ENCODE results near the gene GPC6.

Gene GPC6

GRCh38 chr13:94291631-94292322 lies 1065.2 kb downstream of the GPC6 start:
- H4K12ac ChIP-seq (ENCODE audit: low read depth, low read length): no peak overlapping the region
- H3K18ac ChIP-seq (ENCODE audit: low read length): no peak overlapping the region
- H2BK120ac ChIP-seq (ENCODE audit: insufficient read depth, low read length, poor library complexity): no peak overlapping the region
- H3K4me3 ChIP-seq (ENCODE audit: low read depth, low read length): no peak overlapping the region
- no peak overlapping the region for H3K4me2 ChIP-seq (ENCODE audit: low read length)
- H3K79me1 ChIP-seq (ENCODE audit: low read length): no peaks in the 10 kb centered on the region
- no peak overlapping the region for H3K9ac ChIP-seq (ENCODE audit: low read length)
- H4K8ac ChIP-seq (ENCODE audit: low read depth, low read length): no peak overlapping the region
- H3K36me3 ChIP-seq (ENCODE audit: control insufficient read depth in 1 of 2, insufficient read depth in 2 of 2, low read length in 2 of 2): no peaks in the 10 kb centered on the region
- H3K4me1 ChIP-seq (ENCODE audit: control insufficient read depth in 1 of 2, insufficient read depth in 2 of 2, low read length in 2 of 2): no peaks in the 10 kb centered on the region
- H4K91ac ChIP-seq (ENCODE audit: low read depth, low read length): no peak overlapping the region
- H3K23ac ChIP-seq (ENCODE audit: low read length): no peak overlapping the region
- H3K9me3 ChIP-seq (ENCODE audit: insufficient read depth, low read depth, low read length): no peaks in the 10 kb centered on the region
- no peak overlapping the region for H2AFZ ChIP-seq (ENCODE audit: insufficient read depth, low read length, poor library complexity)
- no peak overlapping the region for H2BK12ac ChIP-seq (ENCODE audit: low read length)
- DNase-seq: no peak
- H3K4ac ChIP-seq (ENCODE audit: low read depth, low read length): no peak overlapping the region
- H2AK5ac ChIP-seq (ENCODE audit: low read length): no peak overlapping the region
- no peaks in the 10 kb centered on the region for H3K27me3 ChIP-seq (ENCODE audit: insufficient read depth, low read length)
- no peak overlapping the region for H3K27ac ChIP-seq (ENCODE audit: low read depth, low read length)
- no peak overlapping the region for H3K14ac ChIP-seq (ENCODE audit: low read length)
- no peaks in the 10 kb centered on the region for H3K79me2 ChIP-seq (ENCODE audit: control insufficient read depth, insufficient read depth, low read length, poor library complexity)
- WGBS (ENCODE audit: extremely low coverage, insufficient coverage, insufficient read length): no CpG with 5 or more reads among the region's 5 CpGs
- no peak overlapping the region for H2BK5ac ChIP-seq (ENCODE audit: low read depth, low read length, poor library complexity)

- H3K27ac ChIP-seq (ENCODE audit: low read depth, low read length): no peak overlapping the region
- no peak overlapping the region for H3K4ac ChIP-seq (ENCODE audit: low read depth, low read length)
- no peak overlapping the region for H2BK5ac ChIP-seq (ENCODE audit: low read depth, low read length, poor library complexity)
- no peak for DNase-seq
- H3K18ac ChIP-seq (ENCODE audit: low read length): no peak overlapping the region
- H3K9me3 ChIP-seq (ENCODE audit: insufficient read depth, low read depth, low read length): no peaks in the 10 kb centered on the region
- no peak overlapping the region for H2BK120ac ChIP-seq (ENCODE audit: insufficient read depth, low read length, poor library complexity)
- no peak overlapping the region for H3K14ac ChIP-seq (ENCODE audit: low read length)
- no peak overlapping the region for H2AFZ ChIP-seq (ENCODE audit: insufficient read depth, low read length, poor library complexity)
- H3K79me2 ChIP-seq (ENCODE audit: control insufficient read depth, insufficient read depth, low read length, poor library complexity): no peaks in the 10 kb centered on the region
- no peak overlapping the region for H4K91ac ChIP-seq (ENCODE audit: low read depth, low read length)
- H3K4me3 ChIP-seq (ENCODE audit: low read depth, low read length): no peak overlapping the region
- WGBS (ENCODE audit: extremely low coverage, insufficient coverage, insufficient read length): no CpG with 5 or more reads among the region's 1 CpG
- H3K79me1 ChIP-seq (ENCODE audit: low read length): no peaks in the 10 kb centered on the region
- H3K4me1 ChIP-seq (ENCODE audit: control insufficient read depth in 1 of 2, insufficient read depth in 2 of 2, low read length in 2 of 2): no peaks in the 10 kb centered on the region
- no peak overlapping the region for H3K23ac ChIP-seq (ENCODE audit: low read length)
- no peaks in the 10 kb centered on the region for H3K27me3 ChIP-seq (ENCODE audit: insufficient read depth, low read length)
- H3K36me3 ChIP-seq (ENCODE audit: control insufficient read depth in 1 of 2, insufficient read depth in 2 of 2, low read length in 2 of 2): no peaks in the 10 kb centered on the region
- no peak overlapping the region for H2AK5ac ChIP-seq (ENCODE audit: low read length)
- H3K4me2 ChIP-seq (ENCODE audit: low read length): no peak overlapping the region
- no peak overlapping the region for H4K8ac ChIP-seq (ENCODE audit: low read depth, low read length)
- H2BK12ac ChIP-seq (ENCODE audit: low read length): no peak overlapping the region
- no peak overlapping the region for H3K9ac ChIP-seq (ENCODE audit: low read length)
- no peak overlapping the region for H4K12ac ChIP-seq (ENCODE audit: low read depth, low read length)
Observed at GRCh38 chr13:94292323-94292640, 1065.7 kb downstream of the GPC6 start.

GRCh38 chr13:94296471-94296870 lies 1069.9 kb downstream of the GPC6 start:
- Histone ChIP-seq H3K4me2 (ENCODE audit: low read length) (no peak overlapping the region), H2BK12ac (ENCODE audit: low read length) (no peak overlapping the region), H4K91ac (ENCODE audit: low read depth, low read length) (no peak overlapping the region), H3K14ac (ENCODE audit: low read length) (no peak overlapping the region), H4K12ac (ENCODE audit: low read depth, low read length) (no peak overlapping the region), H3K27me3 (ENCODE audit: insufficient read depth, low read length) (no peaks in the 10 kb centered on the region), H2BK120ac (ENCODE audit: insufficient read depth, low read length, poor library complexity) (no peak overlapping the region), H2AK5ac (ENCODE audit: low read length) (no peak overlapping the region), H3K36me3 (ENCODE audit: control insufficient read depth in 1 of 2, insufficient read depth in 2 of 2, low read length in 2 of 2) (no peaks in the 10 kb centered on the region), H3K79me1 (ENCODE audit: low read length) (no peaks in the 10 kb centered on the region), H2AFZ (ENCODE audit: insufficient read depth, low read length, poor library complexity) (no peak overlapping the region), H3K18ac (ENCODE audit: low read length) (no peak overlapping the region), H3K23ac (ENCODE audit: low read length) (no peak overlapping the region), H3K79me2 (ENCODE audit: control insufficient read depth, insufficient read depth, low read length, poor library complexity) (no peaks in the 10 kb centered on the region), H2BK5ac (ENCODE audit: low read depth, low read length, poor library complexity) (no peak overlapping the region), H4K8ac (ENCODE audit: low read depth, low read length) (no peak overlapping the region), H3K9ac (ENCODE audit: low read length) (no peak overlapping the region), H3K4me1 (ENCODE audit: control insufficient read depth in 1 of 2, insufficient read depth in 2 of 2, low read length in 2 of 2) (no peaks in the 10 kb centered on the region), H3K4ac (ENCODE audit: low read depth, low read length) (no peak overlapping the region), H3K9me3 (ENCODE audit: insufficient read depth, low read depth, low read length) (no peaks in the 10 kb centered on the region), H3K4me3 (ENCODE audit: low read depth, low read length) (no peak overlapping the region), H3K27ac (ENCODE audit: low read depth, low read length) (no peak overlapping the region)
- DNase-seq: no peak
- no CpG with 5 or more reads among the region's 3 CpGs for WGBS (ENCODE audit: extremely low coverage, insufficient coverage, insufficient read length)

GRCh38 chr13:94298346-94298745 lies 1071.7 kb downstream of the GPC6 start:
- H2BK12ac ChIP-seq (ENCODE audit: low read length): no peak overlapping the region
- H3K4me3 ChIP-seq (ENCODE audit: low read depth, low read length): no peak overlapping the region
- no peak overlapping the region for H3K27ac ChIP-seq (ENCODE audit: low read depth, low read length)
- no peak overlapping the region for H3K14ac ChIP-seq (ENCODE audit: low read length)
- H3K27me3 ChIP-seq (ENCODE audit: insufficient read depth, low read length): no peaks in the 10 kb centered on the region
- no peak overlapping the region for H3K4me2 ChIP-seq (ENCODE audit: low read length)
- no peak overlapping the region for H4K12ac ChIP-seq (ENCODE audit: low read depth, low read length)
- DNase-seq: no peak
- no peak overlapping the region for H2BK120ac ChIP-seq (ENCODE audit: insufficient read depth, low read length, poor library complexity)
- no peak overlapping the region for H2AK5ac ChIP-seq (ENCODE audit: low read length)
- H3K79me1 ChIP-seq (ENCODE audit: low read length): peaks cover 8% of the 10 kb centered on the region
- no peak overlapping the region for H3K23ac ChIP-seq (ENCODE audit: low read length)
- no peak overlapping the region for H2AFZ ChIP-seq (ENCODE audit: insufficient read depth, low read length, poor library complexity)
- H3K4ac ChIP-seq (ENCODE audit: low read depth, low read length): no peak overlapping the region
- no peaks in the 10 kb centered on the region for H3K36me3 ChIP-seq (ENCODE audit: control insufficient read depth in 1 of 2, insufficient read depth in 2 of 2, low read length in 2 of 2)
- no peaks in the 10 kb centered on the region for H3K9me3 ChIP-seq (ENCODE audit: insufficient read depth, low read depth, low read length)
- no peak overlapping the region for H3K9ac ChIP-seq (ENCODE audit: low read length)
- H3K4me1 ChIP-seq (ENCODE audit: control insufficient read depth in 1 of 2, insufficient read depth in 2 of 2, low read length in 2 of 2): peaks cover 8% of the 10 kb centered on the region in 2 experiments
- no peak overlapping the region for H3K18ac ChIP-seq (ENCODE audit: low read length)
- WGBS (ENCODE audit: extremely low coverage, insufficient coverage, insufficient read length): no CpG with 5 or more reads among the region's 4 CpGs
- H4K91ac ChIP-seq (ENCODE audit: low read depth, low read length): no peak overlapping the region
- H3K79me2 ChIP-seq (ENCODE audit: control insufficient read depth, insufficient read depth, low read length, poor library complexity): no peaks in the 10 kb centered on the region
- no peak overlapping the region for H4K8ac ChIP-seq (ENCODE audit: low read depth, low read length)
- H2BK5ac ChIP-seq (ENCODE audit: low read depth, low read length, poor library complexity): no peak overlapping the region
